Right lobe of liver (tissue), 4 donors: Measurements from ENCODE around the gene RHOT2.

Experiments
- CTCF ChIP-seq, 4 donors: fragments of 200-600 bp in 3 of 4; fragments of 450-650 bp in 1 of 4; IDR thresholded peaks; one replicate each; pipeline versions ENCODE4 v1.5.1 to v1.8.0; 2016 to 2022; ENCODE audit warnings: antibody characterized with exemption in 4 of 4, mild to moderate bottlenecking in 2 of 4
- POLR2A ChIP-seq: fragments of 450-650 bp; IDR thresholded peaks from one replicate; pipeline ENCODE4 v1.6.1; 2017; ENCODE audit warnings: antibody characterized with exemption, mild to moderate bottlenecking
- donor health status: DM: no; HTN: no; CAD: no.
- donor health status: DM: no; HTN: no; CAD: no.
- donor health status: DM: no; HTN: yes; CAD: no.

- TF ChIP-seq CTCF (IDR thresholded peaks at IDR 0.05) (no peak), POLR2A (no peak)
These were observed 24.6 kb downstream of the RHOT2 start for GRCh38 chr16:692356-693108.
